GM08714 (cell line): ENCODE measurements around the gene MBD4.
"Not testable (repeated sequence)": the region's sequence is repeated elsewhere in the genome, so short reads cannot be mapped to it uniquely, and the experiment has no call there.

Source experiments
- H3K4me3 ChIP-seq: fragments of 200-500 bp; sonication (Bioruptor generic); 2 replicates; pipeline ENCODE4 v1.5.1; 2014; ENCODE audit warnings: mild to moderate bottlenecking, low read length, inconsistent platforms
- ZNF274 ChIP-seq: IDR thresholded peaks from 2 replicates; pipeline ENCODE4 v1.6.1; 2012; ENCODE audit warnings: mild to moderate bottlenecking, low read depth, low read length

Gene MBD4

DNA sequence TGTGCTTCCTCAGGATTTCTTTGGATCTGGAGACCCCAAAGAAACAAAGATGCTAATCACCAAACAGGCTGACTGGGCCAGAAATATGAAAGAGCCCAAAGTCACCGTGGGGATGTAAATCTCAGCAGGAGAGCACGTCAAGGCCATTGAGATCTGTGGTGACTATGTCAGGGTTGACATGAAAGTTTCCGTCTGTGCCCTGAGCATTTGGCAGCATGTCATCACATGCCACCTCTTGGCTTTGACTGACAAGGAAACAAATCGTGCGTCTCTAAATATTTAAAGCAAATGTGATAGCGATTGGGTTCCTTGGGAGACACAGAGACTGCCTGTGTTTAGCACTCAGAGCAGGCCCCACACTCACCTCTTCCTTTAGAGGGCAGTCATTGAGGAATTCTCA lies 46.5 kb downstream of the MBD4 start:
- H3K4me3 ChIP-seq = no peak overlapping the region
- TF ChIP-seq ZNF274 = no peak

DNA sequence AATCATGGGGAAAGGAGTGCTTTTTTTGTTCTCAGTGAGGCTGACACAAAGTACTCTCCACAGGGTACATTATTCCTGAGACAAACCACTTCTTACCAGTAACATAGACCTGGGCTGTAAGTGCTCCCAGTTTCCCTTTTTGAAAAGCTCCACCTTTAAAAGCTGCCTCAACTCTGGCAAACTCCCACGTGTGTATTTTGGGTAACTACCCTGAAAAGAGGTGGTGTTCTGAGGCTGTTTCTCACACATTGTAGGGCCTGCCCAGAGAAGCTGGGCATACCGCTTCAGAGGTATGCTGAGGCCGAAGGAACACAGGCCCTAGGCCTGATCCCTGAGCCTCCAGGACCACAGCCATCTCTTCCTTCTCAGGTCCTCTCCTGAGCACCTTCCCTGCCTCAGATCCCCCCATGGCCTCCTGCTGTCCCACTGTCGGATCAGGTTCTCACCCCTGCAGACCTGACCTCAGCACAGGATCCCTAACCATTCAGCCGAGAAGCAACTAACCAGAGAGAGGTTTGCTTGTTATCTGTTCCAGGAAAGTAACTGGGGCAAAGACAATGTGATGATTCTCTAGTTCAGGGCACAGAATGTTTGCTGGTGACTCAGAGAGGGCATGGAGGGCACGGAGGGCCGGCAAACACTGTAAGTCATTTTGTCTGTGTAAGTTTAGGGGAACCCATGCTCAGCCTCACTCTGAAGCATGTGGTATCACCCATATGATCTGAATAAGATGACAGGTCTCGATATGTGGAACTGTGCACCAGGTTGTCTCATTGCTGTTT lies 47.5 kb downstream of the MBD4 start:
- not testable (repeated sequence) for H3K4me3 ChIP-seq

DNA sequence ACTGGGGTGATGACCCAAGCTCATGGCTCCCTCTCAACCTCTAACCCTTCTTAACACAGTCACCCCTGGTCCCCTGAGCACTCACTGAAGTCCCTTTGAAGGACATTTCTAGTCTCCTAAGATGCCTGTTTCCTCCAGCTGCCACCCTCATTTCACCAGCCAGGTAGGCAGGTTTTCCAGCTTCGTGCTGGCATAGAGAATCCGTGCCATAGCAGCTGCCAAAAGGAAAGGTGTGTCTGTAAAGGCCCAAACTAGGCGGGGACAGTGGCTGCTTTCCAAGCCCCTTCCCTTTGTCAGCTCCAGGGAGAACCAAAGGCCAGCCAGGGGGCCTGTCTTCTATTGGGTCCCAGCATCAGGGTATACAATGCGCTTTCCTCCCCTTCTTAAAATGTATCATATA lies 48.2 kb downstream of the MBD4 start:
- H3K4me3 ChIP-seq = not testable (repeated sequence)

DNA sequence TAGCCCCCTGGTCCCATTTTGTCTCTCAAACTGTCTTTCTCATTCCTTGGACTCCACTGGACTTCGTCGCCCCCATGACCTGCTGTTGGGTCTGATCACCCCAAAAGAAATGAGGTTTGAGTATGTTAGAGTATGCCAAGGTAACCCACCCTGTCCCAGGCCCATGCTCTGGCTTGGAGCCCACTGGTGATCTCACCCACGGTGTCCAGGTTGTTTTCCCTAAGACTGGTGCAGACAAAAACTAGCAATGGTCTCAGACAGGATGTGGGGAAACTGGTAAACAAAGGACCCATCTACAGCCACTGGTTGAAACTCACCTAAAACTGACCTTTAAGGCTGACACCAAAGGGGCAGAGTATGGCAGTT lies 50.2 kb downstream of the MBD4 start:
- TF ChIP-seq ZNF274 = no peak
- no peak overlapping the region for H3K4me3 ChIP-seq

DNA sequence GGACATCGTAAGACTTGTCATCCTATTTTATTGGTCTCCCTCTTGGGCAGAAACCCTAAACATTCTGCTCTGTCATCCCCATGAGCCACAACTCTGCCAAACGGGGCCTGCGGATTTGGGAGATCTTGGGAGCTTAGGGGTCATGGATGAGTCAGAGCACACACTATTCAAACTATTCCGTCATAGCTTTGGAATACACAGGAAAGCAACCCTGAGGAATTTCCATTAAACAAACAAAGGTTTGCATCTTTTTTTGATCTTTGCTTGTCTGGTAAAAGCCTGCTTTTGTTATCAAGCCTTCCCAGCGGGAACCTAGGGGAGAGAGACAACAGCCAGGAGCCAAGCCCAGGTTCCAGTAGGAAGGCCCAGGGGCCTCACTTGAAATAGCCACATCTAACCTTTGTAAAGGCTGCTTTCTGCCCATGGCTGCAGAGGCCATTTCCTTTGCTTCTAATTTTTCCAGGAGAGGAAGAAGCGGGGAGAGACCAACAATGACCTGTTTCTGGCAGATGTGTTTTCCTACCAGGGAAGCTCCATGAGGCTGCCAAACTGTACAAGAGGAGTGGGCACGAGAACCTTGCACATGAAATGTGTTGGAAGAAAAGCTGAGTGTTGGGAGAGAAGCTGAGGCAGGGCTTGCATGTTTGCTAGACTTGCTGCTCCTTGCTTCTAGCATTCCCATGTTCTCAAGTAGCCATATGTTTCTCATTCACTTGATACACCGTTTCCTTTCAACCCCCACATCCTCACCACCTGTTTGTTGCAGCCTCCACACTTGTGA lies 50.8 kb downstream of the MBD4 start:
- H3K4me3 ChIP-seq = not testable (repeated sequence)

DNA sequence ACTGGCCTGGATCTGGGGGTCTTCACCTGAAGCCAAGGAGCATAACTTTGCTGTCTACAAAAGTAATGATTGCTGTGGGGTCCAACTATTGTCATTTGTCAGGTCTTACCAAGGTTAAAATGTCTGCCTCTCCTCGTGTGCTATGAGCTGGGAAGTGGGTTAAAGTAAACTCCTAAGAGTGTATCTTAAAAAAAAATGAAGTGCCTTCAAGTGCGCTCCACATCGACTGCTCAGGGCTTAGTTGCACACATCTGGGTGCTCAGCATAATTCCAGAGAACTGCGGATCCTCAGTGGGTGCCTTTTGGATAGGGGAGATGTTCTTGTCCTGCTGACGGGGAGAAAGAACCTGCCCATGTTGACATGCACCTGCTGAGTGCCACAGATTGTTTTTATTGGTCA lies 52.3 kb downstream of the MBD4 start:
- no peak overlapping the region for H3K4me3 ChIP-seq
- TF ChIP-seq ZNF274 = no peak

DNA sequence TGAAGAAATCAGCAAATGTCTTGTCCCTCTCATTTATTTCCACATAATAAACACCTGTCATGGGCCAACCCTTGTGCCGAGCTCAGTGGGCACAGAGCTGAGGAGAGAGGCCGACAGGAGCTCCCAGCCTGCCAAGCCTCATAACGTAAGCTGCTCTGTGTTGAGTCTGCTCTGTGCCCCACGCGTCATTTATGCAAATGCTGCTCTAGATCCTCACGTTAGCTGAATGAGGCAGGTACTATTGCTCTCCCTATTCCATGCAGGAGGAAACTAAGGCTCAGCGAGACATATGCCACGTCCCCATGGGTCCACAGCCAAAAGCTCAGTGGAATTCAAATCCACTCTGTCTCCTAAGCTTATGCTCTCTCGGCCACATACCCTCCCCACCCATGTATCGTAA lies 52.8 kb downstream of the MBD4 start:
- no peak for TF ChIP-seq ZNF274
- no peak overlapping the region for H3K4me3 ChIP-seq

DNA sequence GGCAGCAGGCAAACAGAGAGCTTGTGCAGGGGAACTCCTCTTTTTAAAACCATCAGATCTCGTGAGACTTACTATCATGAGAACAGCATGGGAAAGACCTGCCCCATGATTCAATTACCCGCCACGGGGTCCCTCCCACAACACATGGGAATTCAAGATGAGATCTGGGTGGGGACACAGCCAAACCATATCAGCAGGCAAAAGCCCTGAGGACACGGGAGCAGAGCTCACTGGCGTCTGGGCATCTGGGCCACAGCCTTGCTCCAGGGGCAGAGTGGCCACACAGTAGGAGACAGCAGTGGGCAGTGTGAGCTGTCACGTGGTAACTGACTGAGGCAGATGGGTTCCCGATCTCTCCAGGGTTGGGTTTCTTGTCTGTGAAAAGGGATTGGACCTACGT lies 54.2 kb downstream of the MBD4 start:
- H3K4me3 ChIP-seq = not testable (repeated sequence)

DNA sequence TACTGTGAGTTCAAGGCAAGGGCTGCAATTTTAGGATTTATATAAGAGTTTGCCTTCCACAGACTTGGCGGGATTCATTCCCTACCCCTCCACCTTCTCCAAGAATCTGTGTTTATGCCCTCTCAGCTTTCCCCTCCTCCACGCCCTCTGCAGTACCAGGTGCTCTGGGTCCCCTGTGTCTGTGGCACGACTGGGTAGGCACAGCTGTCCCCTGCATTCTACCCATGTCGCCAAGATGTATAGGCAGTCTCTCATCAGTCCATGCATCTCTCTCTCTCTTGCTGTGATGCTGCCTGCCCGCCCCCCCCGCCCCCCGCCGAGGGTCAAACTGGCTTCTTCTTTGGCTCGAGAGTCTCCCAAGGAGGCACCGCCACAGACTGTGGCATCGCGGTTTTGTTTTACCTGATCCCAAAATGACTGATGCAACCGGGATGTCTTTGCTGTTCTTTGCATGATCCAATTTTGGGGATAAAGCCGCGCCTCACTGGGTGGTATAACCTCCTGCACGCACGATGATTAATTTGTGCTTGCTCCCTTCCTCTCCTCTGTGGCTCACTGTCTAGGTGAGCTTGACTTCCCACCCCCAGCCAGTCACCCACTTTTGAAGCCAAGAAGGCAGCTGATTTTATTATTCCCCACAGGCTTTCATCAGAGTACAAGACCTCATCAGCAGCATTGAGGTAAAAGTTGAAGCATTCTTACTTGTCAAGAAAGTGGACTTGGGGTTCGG lies 55.0 kb downstream of the MBD4 start:
- no peak for TF ChIP-seq ZNF274

DNA sequence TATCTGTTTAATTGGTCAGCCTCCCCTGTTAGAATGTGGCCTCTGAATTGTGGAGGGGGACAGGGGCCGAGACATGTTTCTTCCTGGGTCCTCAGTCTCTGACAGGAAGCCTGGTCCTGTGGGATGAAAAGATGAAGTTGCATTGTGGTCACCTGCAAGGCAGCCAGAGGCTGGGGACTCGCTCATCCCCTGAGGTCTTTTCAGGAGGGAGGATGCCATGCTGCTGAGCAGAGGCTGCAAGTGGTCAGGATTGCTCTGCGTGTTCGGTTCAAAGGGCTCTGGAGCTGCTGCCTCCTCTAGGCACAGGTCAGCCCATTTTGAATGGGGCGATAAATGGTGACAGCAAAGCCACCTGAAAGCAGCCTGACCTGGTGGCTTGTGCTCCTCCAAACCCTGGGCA lies 55.6 kb downstream of the MBD4 start:
- not testable (repeated sequence) for H3K4me3 ChIP-seq

More for the DNA sequence above, 55.0 kb downstream of the MBD4 start:
- H3K4me3 ChIP-seq = no peak overlapping the region

DNA sequence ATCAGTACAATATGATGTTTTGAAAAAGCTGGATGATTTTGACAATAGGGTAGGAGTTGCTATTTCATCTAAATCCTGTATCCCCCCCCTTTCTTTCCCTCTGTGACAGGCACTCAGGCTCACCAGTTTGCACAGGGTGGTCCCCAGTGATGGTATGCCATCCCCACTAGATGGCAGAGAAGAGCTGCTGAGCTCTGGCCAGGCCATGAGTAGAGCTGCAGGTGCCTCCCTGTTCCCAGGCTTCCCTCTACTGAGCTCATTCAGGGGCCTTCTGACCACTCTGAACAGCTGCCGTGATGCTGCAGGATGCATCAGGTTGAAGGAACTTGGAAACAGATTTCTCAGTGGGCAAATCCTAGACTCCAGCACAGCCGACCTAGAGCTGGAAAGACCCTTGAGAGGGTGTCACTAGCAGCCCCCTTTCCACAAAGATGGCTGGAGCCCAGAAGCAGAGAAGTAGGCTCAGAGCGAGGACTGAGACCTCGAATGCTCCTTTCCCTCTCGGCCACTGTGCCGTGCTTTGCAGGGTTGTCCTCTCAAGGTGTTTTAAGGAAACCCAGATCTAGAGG lies 56.4 kb downstream of the MBD4 start:
- no peak for TF ChIP-seq ZNF274

DNA sequence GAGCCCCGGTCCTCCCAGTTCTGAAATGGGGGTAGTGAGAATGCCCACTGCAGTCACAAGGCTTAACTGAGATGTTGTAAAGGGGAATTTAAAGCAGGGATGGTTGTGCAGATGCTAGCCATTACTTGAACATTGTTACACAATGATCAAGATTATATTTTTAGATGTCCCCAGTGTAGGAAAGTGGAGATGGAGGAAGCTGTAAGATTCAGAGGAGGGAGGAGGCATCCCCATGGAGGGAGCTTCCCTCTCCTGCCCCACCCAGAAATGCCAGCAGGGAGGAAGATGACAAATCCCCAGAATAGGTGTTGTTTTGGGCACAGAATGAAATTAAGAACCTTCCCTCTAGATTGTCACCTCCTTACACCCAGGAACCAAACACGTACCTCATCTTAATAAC lies 57.4 kb downstream of the MBD4 start:
- H3K4me3 ChIP-seq = no peak overlapping the region
- TF ChIP-seq ZNF274 = no peak

More for the DNA sequence above, 56.4 kb downstream of the MBD4 start:
- no peak overlapping the region for H3K4me3 ChIP-seq
